NCI-H128 (cell line): Measurements from ENCODE around the gene EEF1AKMT3.

Experiments used
- DNase-seq: peaks from one replicate; lab custom pipeline; 2025; ENCODE audit not compliant: unreplicated experiment; lab: John Stamatoyannopoulos, UW

The EEF1AKMT3 gene

DNA sequence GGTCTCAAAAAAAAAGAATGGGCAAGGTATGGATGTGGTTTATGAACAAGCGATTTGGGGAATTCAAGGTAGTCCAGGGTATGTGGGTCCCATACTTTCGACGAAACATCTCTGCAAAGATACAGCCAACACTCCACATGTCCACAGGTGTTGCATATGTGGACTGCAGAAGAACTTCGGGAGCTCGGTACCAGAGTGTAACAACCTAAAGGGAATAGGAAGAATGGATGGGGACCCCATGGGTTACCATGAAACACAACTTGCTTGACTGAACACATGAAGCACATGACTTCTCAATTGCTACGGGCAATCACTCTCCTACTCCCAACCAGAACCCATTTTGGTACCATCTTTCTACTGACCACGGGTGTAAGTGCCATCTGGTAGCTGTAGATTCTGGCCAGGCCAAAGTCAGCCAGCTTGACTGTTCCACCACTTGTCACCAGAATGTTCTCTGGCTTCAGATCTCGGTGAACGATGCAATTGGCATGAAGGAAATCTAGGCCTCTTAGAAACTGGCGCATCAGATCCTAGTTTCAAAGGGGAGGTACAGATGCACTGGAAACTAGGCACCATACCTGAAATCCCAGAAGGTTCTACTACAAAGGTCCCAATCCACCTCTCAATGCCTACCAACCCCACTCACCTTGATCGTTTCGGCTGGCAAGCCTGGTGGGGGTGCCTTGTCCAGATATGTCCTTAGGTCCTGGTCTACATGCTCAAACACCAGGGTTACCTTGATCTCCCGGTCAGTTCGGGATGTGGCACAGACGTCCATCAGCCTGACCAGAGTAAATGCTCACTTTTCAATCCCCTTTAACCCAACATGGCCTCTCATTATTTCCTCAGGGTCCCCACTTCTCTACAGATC is 21.6 kb upstream of the EEF1AKMT3 start:
- no peak for DNase-seq

GRCh38 chr12:57751432-57751787 is 21.0 kb upstream of the EEF1AKMT3 start:
- no peak for DNase-seq

- peak; percentile 98 for DNase-seq
These were observed 20.4 kb upstream of the EEF1AKMT3 start, which contains the start of gene CDK4 for GRCh38 chr12:57751788-57752667. Gene CDK4 (minus strand): TSS chr12:57752310. CDS start chr12:57751717, 593 bp downstream.

GRCh38 chr12:57752668-57753000 is 19.8 kb upstream of the EEF1AKMT3 start:
- no peak for DNase-seq

- no peak for DNase-seq
These were observed 18.6 kb upstream of the EEF1AKMT3 start for GRCh38 chr12:57753756-57754337.

- DNase-seq, result peak; percentile 80
These were observed 17.8 kb upstream of the EEF1AKMT3 start, which contains the start of gene MARCHF9 for GRCh38 chr12:57754411-57755193. Gene MARCHF9 (plus strand): TSS chr12:57755103. CDS start chr12:57755529, 426 bp downstream.

GRCh38 chr12:57755194-57755453 is 17.3 kb upstream of the EEF1AKMT3 start:
- no peak for DNase-seq

DNA sequence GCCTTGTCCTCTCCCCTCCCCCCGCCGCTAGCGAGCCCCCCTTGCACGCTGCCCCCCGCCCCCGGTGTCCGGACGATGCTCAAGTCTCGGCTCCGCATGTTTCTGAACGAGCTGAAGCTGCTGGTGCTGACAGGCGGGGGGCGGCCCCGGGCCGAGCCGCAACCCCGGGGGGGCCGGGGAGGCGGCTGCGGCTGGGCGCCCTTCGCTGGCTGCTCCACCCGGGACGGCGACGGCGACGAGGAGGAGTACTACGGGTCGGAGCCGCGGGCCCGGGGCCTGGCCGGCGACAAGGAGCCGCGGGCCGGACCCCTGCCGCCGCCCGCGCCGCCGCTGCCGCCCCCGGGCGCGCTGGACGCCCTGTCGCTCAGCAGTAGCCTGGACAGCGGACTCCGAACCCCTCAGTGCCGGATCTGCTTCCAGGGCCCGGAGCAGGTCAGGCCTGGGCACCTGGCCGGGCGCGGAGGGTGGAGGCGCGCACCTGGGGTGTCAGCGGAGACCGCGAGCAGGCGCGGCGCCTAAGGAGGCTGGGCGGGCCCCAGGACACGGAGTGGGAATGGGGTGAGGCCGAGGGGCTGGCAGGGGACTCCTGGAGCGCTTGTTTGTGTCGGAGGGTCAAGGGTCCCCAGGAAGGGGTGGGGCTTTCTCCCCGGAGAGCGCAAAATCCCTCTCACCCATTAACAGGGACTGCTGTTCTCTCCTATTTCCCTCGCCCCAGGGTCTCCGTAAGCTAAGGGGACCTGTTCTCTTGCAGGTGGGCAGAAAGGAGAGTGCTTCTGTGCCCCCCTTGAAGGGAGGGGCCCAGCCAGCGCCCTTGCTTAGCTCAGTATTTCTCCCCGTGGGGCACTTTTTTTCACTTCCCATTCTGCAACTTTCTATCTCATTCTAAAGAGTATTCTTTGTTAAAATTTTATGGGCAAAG is 16.7 kb upstream of the EEF1AKMT3 start:
- DNase-seq, result no peak

DNA sequence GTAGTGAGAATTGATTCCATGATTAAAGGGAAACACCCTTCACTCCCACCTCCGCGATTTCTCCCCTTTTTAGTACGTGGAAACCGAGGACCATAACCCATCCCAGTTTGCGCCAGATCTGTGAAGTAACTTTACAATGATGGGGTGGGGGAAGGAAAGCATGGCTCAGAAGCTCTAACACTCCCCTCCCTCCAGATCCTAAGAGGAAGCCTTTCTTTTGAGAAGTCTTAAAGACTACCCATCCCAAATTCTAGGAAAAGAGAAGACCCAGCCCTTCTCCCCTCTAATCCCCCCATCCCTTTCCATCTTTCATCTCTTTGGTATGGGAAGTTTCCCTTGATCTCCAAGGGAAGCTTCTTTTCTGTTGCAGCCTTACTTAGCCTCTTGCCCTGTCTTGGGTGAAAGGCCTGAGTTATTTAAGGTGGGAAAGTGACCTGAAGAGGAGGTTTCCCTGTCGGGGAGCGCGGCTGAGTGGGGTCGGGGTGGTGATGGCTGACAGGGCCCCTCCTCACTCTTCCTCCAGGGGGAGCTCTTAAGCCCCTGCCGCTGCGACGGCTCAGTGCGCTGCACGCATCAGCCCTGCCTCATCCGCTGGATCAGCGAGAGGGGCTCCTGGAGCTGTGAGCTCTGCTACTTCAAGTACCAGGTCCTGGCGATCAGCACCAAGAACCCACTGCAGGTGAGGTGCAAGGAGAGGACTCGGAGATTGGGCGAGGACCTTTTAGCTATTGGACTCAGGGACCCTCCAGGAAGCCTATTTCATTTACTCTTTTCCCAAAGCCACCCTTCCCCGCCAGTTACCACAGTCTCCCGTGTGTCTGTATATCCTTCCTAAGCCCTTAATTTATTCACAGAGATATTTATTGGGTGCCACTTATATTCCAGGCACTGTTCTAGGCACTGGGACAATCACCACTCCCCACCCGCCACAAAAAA is 15.7 kb upstream of the EEF1AKMT3 start:
- DNase-seq, result no peak

- no peak for DNase-seq
These were observed 14.6 kb upstream of the EEF1AKMT3 start for GRCh38 chr12:57757771-57758170.

GRCh38 chr12:57758552-57759359 is 13.7 kb upstream of the EEF1AKMT3 start:
- DNase-seq, result no peak

DNA sequence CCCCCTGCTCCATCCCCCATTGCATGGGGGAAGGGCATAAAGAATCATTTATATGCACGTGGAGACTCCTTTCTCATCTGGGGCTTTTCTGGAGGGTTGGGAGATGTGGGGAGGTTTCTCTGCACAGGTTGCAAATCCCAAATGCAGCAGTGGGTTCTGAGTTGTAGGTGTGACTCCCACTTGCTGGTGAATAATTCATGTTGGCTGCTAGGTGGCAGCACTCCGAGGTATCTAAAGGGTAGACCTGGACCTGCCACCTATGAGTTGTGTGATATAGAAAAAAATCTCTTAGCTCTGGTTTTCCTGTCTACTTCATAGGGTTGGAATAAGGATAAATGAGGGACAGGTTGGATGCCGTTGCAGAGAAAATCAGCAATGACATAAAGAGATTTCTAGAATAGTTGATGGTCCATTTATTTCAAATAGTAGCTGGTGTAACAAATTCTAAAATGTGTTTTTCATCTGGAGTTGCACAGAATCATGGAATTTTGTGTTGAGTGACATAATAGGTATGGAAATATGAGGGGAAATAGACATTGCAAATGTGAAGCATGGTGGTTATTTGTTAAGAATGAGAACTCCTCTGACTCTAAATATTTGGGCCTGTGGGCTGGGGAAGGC is 12.9 kb upstream of the EEF1AKMT3 start:
- DNase-seq, result no peak

DNA sequence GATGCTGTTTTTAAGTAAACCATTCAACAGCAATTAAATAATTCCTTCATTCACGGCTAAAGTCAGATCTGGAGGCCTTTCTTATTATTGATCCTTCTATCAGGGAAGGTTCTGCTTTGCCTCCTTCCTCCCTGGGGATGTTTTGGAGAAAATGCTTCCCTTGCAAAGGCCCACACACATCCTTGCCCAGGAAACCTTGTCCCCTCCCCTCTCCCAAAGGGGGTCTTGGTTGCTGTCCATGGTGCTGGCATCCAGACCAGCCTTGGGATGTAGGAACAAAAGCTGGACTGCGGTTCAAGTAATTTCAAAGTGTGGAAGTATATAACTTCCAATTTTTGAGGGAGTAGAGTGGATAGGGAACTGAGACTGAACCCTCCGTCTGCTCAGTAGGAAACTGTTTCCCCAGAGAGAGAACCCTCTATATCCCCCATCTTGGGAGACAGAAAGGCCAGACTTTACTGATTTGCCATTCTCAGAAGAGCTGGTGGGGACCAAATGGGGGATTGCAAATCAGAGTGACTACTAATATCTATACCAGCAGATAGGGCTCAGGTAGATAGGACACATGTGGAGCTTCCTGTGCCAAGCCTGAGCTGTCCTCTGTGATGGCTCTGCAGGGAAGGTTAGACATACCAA is 11.9 kb upstream of the EEF1AKMT3 start:
- no peak for DNase-seq

DNA sequence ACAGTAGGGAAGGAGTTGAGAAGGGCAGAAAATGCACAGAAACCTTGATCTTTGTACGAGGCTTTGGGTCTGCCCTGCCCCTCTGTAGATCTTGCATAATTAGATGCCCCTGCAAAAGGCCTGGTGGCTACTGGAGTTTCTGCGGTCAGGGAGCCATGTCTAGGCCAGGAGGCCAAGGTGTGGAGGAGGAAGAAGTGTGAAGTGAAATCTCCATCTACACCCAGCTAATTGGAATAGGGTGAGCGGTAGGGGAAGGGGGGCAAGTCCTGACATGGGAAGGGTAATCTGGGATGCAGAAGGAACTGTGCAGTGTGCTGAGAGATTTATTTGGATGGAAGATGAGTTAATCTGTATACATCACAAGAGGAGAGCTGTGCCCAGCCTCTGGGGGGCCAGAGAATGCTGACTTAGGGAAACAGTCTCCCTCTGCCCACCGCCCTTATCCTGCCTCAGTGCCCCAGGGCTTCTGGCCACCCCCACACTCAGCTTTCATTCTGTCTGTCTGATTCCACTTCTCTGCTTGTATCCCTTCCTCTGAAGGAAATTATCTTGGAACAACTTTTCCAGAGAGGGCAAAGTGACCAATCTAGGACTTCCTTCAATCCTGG is 10.9 kb upstream of the EEF1AKMT3 start:
- no peak for DNase-seq

- DNase-seq, result no peak
These were observed 10.0 kb upstream of the EEF1AKMT3 start for GRCh38 chr12:57762463-57762862.

DNA sequence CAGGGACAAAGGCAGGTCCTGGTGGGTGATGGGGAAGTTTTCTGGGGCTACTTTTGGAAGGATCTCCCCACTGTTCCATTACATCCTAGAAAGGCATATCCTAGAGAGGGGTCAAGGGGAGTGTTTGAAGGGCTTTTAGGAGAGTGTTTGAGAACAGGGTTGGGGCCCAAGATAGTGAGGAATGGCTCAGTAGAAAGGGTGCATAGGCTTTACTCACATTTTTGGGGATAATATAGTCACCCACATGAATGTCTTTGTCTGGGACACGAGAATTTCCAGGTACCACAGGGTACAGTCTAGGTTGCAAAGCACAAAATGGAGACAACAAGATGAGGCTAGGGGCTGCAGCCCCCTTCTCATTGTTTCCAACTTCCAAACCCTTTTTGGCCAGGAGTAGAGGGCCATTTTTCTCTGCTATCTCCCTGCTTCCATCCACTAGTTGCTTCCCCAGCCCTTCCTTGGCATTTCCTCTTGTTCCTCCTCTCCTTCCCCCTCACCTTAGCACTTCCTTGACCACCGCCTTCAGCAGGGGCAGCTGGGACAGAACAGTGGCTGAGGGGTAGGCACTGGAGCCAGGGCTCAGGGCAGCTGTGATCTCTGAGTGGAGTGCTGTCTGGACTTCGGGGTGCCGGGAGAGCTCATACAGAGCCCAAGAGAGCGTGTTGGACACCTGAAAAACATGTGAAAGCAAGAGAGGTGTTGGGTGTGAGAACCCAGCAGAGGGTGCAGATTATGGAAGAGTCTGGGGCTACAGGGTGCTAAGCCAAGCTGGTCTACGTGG is 8.3 kb upstream of the EEF1AKMT3 start:
- DNase-seq, result no peak
